Amniotic epithelial cell (primary cell): ENCODE measurements around the gene DBT.

Experiments
- DNase-seq: peaks from one replicate; pipeline ENCODE4 v3.0.0-alpha.2; 2010; ENCODE audit warnings: low read depth

DBT gene

DNA sequence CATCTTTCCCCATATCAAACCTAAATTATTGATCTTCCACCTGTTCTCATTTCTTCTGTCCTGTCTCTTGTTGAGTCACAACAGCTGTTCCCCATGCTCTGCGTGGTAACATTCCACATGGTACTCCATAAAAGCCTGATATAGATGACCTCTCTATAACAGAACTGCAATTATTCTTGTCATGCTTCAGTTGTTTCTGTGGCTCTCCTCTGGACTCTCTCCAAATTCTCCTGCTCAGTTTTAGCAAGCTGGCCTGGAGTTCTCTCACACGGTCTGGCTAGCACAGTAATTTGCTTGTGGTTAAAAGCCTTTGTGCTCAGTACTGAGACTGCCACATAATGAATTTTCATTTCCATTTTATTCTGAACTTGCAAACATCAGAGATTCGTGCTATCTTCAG is 61.0 kb downstream of the DBT start:
- peak; percentile 85 for DNase-seq

DNA sequence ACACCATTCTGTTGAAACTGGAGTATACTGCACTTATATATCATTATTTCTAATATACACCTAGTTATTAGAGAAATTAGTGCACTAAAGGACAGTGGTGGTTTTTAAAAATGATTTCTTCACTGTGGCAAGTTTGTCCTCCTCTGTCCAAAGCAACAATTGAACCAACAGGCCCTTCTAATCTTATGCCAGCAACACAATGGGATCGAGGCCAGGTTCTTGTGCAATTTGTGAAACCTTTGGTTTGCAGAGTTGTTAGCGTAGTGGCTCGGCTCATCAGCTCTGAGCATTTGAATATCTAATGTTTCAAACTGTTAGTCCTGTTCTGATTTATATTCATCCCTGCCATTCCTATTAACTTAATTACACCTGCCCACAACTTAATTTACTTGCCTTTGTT is 61.7 kb downstream of the DBT start:
- DNase-seq = peak; percentile 86

DNA sequence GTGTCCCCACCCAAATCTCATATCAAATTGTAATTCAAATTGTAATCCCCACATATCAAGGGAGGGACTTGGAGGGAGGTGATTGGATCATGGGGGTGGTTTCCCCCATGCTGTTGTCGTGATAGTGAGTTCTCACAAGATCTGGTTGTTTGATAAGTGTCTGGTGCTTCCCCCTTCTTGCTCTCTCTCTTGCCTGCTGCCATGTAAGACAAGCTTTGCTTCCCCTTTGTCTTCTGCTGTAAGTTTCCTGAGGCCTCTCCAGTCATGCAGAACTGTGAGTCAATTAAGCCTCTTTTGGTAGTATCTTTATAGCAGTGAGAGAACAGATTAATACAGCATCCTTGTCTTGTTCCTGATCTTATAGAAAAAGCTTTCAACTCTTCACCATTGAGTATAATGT is 65.1 kb downstream of the DBT start:
- DNase-seq = no peak

DNA sequence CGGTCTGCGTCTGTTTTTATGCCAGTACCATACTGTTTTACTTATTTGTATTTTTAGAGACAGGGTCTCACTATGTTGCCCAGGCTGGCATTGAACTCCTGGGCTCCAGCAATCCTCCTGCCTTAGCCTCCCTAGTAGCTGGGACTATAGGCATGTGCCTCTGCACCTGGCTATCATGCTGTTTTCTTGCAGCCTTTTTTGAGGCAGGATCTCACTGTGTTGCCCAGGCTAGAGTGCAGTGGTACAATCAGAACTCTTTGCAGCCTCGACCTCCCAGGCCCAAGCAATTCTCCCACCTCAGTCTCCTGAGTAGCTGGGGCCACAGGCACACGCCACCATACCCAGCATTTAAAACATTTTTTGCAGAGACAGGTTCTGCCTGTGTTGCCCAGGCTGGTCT is 66.3 kb downstream of the DBT start:
- no peak for DNase-seq

DNA sequence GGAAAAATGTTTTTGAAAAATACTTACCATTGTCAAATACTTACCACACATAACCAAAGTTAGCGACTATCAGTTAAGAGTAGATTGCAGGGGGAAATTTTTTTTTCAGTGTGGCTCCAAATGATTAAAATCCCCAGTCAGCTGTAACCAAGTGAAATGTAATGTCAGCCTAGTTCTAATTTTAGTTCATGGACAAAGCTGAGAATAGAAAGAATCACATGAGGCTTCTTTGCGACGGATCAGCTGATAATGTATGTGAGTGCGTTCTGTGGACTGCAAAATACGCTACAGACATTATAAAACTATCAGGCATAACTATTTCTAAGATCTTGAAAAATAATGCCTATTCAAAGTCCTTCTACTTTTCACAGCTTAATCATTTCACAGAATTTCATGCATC is 71.5 kb downstream of the DBT start, which contains the start of gene LRRC39:
LRRC39 (minus strand) TSS at position 166 of the 400 bp plus-strand sequence. CDS start 9,740 bp downstream, outside the sequence.
- DNase-seq = no peak

DNA sequence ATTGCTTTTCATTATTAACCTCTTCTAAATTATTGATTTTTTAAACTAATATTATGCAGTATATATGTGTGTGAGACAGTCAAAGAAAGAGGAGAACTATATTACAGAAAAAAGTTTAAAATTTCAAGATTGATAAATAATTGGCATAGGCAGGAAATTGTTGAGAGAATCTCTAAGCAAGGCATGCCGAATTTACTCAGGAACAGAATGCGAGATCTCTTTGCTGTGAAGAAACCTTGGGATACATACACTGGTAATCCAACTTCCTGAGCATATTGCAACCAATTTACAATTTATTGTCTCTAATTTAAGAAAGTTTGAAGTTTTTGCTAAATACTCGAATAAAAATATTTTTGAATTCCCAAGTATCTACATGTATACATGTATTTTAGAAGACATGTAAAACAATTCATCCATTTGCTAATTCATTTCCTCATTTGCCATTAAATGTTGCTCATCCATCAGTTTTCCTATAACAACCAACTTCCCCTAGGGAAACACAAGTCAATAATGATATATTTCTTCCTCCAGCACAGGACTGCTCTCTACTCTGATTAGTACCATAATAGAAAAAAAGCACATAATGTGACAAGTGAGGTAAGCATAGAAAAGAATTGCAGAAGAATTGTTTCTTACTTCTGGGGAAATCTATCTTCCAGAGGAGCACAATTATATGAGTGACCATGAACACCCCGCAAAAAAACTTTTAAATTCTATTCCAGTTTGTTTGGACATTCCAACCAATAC is 72.2 kb downstream of the DBT start:
- no peak for DNase-seq

DNA sequence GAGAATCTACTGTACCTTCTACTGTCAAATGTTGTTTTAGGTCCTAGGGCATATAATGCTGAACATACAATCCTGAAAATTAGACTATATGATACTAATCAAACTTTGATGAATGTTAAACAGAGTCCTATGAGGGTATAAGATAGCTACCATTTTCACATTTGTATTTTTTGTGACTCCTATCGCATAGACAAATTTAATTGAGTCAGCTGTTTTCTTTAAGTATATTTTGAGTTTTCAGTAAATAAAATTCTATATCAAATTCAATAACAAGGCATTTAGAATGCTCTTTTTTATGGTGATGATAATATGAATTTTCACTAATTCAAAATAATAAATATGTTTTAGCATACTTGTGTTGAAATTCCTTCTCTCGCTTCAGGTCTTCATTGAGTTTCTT is 81.6 kb downstream of the DBT start:
- DNase-seq = no peak

DNA sequence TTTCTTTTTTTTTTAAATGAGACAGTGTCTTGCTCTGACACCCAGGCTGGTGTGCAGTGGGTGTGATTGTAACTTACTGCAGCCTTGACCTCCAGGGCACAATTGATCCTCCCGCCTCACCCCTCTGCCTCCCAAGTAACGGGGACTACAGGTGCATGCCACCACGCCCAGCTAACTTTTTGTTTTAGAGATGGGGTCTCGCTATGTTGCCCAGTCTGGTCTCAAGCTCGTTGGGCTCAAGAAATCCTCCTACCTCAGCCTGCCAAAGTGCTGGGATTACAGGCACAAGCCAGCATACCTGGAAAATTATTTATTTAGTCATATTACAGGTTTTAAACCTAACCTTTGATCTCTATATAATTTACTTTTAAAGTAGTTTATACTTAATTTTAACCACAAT is 84.9 kb downstream of the DBT start:
- DNase-seq = no peak

DNA sequence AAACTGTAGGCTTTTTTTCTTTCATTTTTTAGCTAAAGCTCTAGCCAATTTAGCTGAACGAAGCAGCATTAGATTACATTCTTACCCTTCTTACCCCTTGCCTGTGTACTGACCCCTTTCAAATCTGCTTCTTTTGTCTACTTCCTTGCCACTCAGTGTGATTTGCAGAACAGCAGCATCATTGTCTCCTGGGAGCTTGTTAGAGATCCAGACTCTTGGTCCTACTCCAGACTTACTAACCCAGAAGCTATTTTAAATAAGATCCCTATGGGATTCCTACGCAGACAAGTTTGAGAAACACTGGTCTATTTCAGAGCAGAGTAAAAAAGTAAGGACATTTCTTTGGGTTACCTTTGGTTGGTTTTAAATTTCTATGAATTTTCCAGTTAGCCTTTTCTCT is 85.4 kb downstream of the DBT start:
- no peak for DNase-seq

DNA sequence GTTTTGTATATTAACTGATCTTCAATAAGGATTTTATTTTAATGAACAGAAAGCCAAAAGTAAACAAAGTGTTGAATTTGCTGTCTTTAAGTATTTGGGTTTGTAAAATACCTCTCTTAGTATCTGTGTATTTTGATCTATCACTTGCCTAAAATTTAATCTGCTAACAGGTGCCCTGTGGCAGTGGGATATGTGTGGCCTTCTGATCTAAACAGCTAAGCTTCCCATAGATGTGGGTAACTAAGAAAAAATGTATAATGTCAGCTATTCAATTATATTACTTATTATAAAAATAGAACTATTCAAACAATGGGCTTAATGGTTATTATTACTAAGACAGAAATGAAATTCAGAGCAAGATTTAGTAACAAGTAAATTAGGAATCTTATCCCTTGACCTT is 86.8 kb downstream of the DBT start:
- no peak for DNase-seq

DNA sequence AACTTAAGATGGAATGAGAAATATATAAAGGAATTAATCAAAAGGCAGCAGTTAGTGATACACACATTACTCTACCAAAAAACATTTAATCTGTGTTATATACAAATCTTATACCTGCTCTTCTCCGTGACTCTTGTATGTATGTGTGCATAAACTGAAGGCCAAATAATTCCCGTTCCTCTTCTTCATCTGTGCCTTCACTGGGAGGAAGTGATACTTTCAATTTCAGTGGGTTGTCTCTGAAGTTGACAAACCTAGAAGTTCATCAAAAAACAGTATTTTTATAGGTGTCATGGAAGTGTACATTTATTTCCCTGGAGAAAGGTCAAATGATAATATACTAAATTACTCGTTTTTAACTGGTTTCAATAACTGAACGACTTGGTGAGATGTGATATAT is 97.4 kb downstream of the DBT start:
- DNase-seq = no peak

DNA sequence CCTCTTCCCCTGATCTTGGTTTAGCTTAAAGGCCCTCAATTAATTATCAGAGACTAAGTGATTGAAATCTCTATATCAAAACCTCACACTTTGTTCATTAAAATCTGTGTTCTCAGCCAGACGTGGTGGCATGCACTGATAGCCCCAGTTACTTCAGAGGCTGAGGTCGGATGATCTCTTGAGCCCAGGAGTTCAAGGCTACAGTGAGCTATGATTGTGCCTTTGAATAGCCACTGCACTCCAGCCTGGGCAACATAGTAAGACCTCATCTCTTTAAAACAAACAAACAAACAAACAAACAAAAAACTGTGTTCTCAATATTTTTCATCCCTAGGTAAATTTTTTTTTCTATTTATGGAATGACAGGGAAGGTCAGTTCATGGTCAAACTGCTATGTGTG is 98.0 kb downstream of the DBT start:
- no peak for DNase-seq

DNA sequence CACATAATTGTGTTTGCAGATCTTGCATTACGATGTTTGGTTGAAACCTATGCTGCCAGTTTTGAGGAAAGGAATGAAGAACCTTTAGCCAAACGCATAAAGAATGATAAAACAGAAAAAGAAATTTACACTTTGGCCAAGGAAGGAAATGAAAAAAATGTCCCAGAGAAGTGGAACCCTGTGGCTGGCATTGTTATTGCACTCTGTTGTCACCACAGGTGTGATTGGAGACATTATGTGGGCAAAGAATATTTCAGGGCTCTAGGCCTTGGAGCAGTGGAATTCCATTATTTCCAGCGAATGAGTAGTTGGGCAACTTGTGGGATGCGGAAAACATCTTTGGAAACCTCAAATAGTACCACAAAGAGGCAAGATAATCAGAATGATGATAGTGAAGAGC is 101.8 kb downstream of the DBT start:
- peak; percentile 29 for DNase-seq

DNA sequence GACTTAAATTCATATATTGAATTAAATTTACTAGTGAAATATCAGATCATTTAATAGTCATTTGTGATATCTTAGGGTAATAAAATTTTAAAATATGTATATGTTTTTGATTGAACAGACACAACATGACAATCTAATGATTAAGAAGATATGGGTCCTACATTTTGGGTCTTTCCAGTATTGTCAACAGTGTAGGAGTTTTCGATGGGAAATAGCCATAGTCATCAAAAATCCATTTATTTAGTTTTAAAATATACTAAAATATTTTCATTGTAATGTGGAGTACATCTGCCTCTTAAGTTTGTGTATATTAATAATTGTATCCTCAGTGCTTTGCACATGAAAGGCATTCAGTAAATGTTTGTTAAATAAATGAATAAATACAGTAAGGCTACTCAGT is 102.7 kb downstream of the DBT start:
- no peak for DNase-seq

DNA sequence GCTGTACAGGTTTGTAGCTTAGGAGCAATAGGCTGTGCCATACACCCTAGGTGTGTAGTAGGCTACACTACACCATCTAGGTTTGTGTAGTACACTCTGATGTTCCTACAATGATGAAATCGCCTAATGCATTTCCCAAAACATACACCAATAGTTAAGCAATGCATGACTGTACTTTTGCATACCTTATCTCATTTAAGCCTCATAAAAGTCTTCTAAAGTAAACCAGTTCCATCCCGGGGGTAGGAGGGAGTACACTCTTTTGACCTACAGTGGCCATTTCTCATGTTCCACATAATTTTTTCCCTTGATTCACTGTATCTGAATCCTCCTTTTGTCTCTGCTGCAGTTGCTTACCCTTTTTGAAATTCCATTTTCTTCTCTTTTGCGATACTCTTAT is 104.5 kb downstream of the DBT start:
- DNase-seq = peak; percentile 79

DNA sequence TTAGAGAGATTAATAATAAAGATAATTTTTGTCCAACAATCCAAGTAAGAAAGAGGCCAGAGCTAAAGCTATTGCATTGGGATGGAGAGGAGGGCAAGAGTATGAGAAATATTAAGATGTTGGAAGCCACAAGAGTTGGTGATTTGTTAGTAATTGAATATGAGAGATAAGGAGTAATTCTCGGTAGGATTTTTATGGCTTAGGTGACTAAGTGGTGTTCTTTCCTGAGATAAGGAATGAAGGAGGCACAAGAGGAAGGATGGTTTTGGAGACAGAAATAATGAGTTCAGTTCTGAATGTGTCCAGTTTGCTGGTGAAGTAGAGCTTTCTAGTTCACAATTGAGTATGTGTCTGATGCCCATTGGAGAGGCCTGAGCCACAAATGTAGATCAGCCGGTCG is 107.3 kb downstream of the DBT start:
- DNase-seq = peak; percentile 20

DNA sequence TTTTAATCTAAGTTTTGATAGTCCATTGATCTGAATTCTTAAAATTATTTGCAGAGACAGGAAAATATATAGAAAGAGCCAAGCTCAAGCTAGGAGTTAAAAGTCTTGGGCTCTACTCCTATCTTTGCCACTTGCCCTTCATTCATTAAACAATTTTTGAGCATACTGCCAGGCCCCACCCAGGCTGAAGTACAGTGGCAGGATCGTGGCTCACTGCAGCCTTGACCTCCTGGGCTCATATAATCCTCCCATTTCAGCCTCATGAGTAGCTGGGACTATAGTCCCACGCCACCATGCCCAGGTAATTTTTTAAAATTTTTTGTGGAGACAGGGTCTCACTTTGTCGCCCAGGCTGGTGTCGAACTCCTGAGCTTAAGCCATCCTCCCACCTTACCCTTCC is 108.4 kb downstream of the DBT start:
- no peak for DNase-seq

DNA sequence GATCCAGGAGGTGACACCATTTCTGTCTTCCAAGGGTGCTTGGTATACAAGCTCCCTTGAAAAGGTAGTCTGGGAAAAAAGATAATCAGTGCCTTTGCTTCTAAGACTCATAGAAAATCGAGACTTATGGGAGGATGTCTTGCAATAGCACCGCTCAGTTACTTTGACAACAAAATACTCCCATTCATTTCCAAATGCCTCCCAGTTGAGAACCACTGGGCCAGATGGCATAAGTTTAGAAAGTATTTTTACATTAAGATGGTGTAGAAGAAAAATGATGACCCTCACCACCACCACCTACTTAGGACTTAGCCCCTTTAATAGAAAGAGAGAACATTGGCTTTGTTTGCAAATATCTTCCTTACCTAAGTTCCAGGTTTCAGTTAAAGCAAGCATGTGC is 112.0 kb downstream of the DBT start:
- DNase-seq = no peak
